HEK293 (cell line): ENCODE measurements around the gene HRH2.

ENCODE experiments used
- CTCF ChIA-PET: fragments of 350-600 bp; formaldehyde crosslinking; extraction: SDS; loops from one replicate; lab custom pipeline; 2021; ENCODE audit warnings: antibody characterized with exemption; lab: Yijun Ruan, JAX
- POLR2A ChIA-PET: fragments of 300-600 bp; formaldehyde crosslinking; extraction: SDS; loops from one replicate; lab custom pipeline; 2020; ENCODE audit warnings: antibody characterized with exemption, inconsistent platforms; lab: Yijun Ruan, JAX
- H3K27ac ChIP-seq: fragments of 200-500 bp; sonication (Bioruptor generic); 2 replicates; pipeline ENCODE4 v1.5.1; 2014; ENCODE audit warnings: low read depth, low read length, control low read depth, inconsistent platforms; ENCODE audit errors: extremely low read depth
- H3K36me3 ChIP-seq, 2 experiments: fragments of 200-500 bp in 1 of 2; sonication (Bioruptor generic) in 1 of 2; 1 replicate in 1 of 2; 2 replicates in 1 of 2; pipeline ENCODE4 v1.5.1; 2014 to 2017; ENCODE audit warnings: inconsistent platforms in 2 of 2, low read length in 2 of 2; ENCODE audit not compliant: control insufficient read depth in 2 of 2, insufficient read depth in 1 of 2
- H3K4me1 ChIP-seq: fragments of 200-500 bp; sonication (Bioruptor generic); 2 replicates; pipeline ENCODE4 v1.5.1; 2014; ENCODE audit warnings: mild to moderate bottlenecking, low read length, inconsistent platforms; ENCODE audit not compliant: control insufficient read depth, insufficient read depth
- H3K4me3 ChIP-seq: 2 replicates; pipeline ENCODE4 v1.5.1; 2011; ENCODE audit warnings: low read depth, mild to moderate bottlenecking, control low read depth, low read length, moderate library complexity
- H3K9me3 ChIP-seq: fragments of 200-500 bp; sonication (Bioruptor generic); 2 replicates; pipeline ENCODE4 v1.5.1; 2014; ENCODE audit warnings: low read depth, low read length, inconsistent platforms; ENCODE audit not compliant: control insufficient read depth, insufficient read depth
- ZNF140 ChIP-seq: fragments of 450-650 bp; formaldehyde crosslinking; IDR thresholded peaks from 2 replicates; pipeline ENCODE4 v1.5.1; 2016; ENCODE audit warnings: missing biosample characterization, missing genetic modification characterization
- ZNF350 ChIP-seq: fragments of 450-650 bp; formaldehyde crosslinking; IDR thresholded peaks from 2 replicates; pipeline ENCODE4 v1.5.0; 2017; ENCODE audit warnings: missing biosample characterization, mild to moderate bottlenecking, missing genetic modification characterization
- ZNF366 ChIP-seq: fragments of 450-650 bp; formaldehyde crosslinking; conservative IDR thresholded peaks from 2 replicates; pipeline ENCODE4 v1.5.1; 2016; ENCODE audit warnings: missing biosample characterization, missing genetic modification characterization
- ZNF423 ChIP-seq: fragments of 450-650 bp; formaldehyde crosslinking; IDR thresholded peaks from 2 replicates; pipeline ENCODE4 v1.5.1; 2016; ENCODE audit warnings: missing biosample characterization, missing genetic modification characterization
- ZNF521 ChIP-seq: fragments of 450-650 bp; formaldehyde crosslinking; IDR thresholded peaks from 2 replicates; pipeline ENCODE4 v1.5.1; 2017; ENCODE audit warnings: missing biosample characterization, mild to moderate bottlenecking, missing genetic modification characterization
- ZNF585B ChIP-seq: fragments of 450-650 bp; formaldehyde crosslinking; IDR thresholded peaks from 2 replicates; pipeline ENCODE4 v1.5.1; 2016; ENCODE audit warnings: missing biosample characterization, missing genetic modification characterization
- ZNF692 ChIP-seq: fragments of 450-650 bp; formaldehyde crosslinking; IDR thresholded peaks from 2 replicates; pipeline ENCODE4 v1.5.1; 2016; ENCODE audit warnings: missing biosample characterization, missing genetic modification characterization
- ZNF768 ChIP-seq: fragments of 450-650 bp; formaldehyde crosslinking; IDR thresholded peaks from 2 replicates; pipeline ENCODE4 v1.5.1; 2018; ENCODE audit warnings: missing biosample characterization, mild to moderate bottlenecking, missing genetic modification characterization
- ZNF777 ChIP-seq: fragments of 450-650 bp; formaldehyde crosslinking; IDR thresholded peaks from 2 replicates; pipeline ENCODE4 v1.5.1; 2017; ENCODE audit warnings: missing biosample characterization, missing genetic modification characterization, borderline replicate concordance
- TF ChIP-seq, protein P1 (sequence below): fragments of 450-650 bp; formaldehyde crosslinking; IDR thresholded peaks from 2 replicates; pipeline ENCODE4 v1.5.1; 2016; ENCODE audit warnings: missing biosample characterization, missing genetic modification characterization
- TF ChIP-seq, protein P2 (sequence below): fragments of 450-650 bp; formaldehyde crosslinking; IDR thresholded peaks from 2 replicates; pipeline ENCODE4 v1.5.1; 2016; ENCODE audit warnings: missing biosample characterization, missing genetic modification characterization
- TF ChIP-seq, protein P3 (sequence below): fragments of 450-650 bp; formaldehyde crosslinking; IDR thresholded peaks from 2 replicates; pipeline ENCODE4 v1.5.1; 2016; ENCODE audit warnings: missing biosample characterization, missing genetic modification characterization
- TF ChIP-seq, protein P4 (sequence below): fragments of 450-650 bp; formaldehyde crosslinking; IDR thresholded peaks from 2 replicates; pipeline ENCODE4; 2016; ENCODE audit warnings: missing biosample characterization, missing genetic modification characterization

The HRH2 gene

GRCh38 chr5:175684931-175685330 is 27.1 kb downstream of the HRH2 start:
- no peak overlapping the region for H3K27ac ChIP-seq
- H3K4me3 ChIP-seq = no peak overlapping the region
- TF ChIP-seq ZNF366 (tag by site-specific recombination) = no peak
- no peak for TF ChIP-seq ZNF423 (tag by site-specific recombination)
- TF ChIP-seq, protein P1, sequence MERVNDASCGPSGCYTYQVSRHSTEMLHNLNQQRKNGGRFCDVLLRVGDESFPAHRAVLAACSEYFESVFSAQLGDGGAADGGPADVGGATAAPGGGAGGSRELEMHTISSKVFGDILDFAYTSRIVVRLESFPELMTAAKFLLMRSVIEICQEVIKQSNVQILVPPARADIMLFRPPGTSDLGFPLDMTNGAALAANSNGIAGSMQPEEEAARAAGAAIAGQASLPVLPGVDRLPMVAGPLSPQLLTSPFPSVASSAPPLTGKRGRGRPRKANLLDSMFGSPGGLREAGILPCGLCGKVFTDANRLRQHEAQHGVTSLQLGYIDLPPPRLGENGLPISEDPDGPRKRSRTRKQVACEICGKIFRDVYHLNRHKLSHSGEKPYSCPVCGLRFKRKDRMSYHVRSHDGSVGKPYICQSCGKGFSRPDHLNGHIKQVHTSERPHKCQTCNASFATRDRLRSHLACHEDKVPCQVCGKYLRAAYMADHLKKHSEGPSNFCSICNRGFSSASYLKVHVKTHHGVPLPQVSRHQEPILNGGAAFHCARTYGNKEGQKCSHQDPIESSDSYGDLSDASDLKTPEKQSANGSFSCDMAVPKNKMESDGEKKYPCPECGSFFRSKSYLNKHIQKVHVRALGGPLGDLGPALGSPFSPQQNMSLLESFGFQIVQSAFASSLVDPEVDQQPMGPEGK (tag by site-specific recombination) = no peak
- TF ChIP-seq, protein P2, sequence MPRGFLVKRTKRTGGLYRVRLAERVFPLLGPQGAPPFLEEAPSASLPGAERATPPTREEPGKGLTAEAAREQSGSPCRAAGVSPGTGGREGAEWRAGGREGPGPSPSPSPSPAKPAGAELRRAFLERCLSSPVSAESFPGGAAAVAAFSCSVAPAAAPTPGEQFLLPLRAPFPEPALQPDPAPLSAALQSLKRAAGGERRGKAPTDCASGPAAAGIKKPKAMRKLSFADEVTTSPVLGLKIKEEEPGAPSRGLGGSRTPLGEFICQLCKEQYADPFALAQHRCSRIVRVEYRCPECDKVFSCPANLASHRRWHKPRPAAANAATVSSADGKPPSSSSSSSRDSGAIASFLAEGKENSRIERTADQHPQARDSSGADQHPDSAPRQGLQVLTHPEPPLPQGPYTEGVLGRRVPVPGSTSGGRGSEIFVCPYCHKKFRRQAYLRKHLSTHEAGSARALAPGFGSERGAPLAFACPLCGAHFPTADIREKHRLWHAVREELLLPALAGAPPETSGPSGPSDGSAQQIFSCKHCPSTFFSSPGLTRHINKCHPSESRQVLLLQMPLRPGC (tag by site-specific recombination) = no peak
- no peak for TF ChIP-seq ZNF585B (tag by site-specific recombination)
- no peak for TF ChIP-seq ZNF777 (tag by site-specific recombination)
- TF ChIP-seq, protein P3, sequence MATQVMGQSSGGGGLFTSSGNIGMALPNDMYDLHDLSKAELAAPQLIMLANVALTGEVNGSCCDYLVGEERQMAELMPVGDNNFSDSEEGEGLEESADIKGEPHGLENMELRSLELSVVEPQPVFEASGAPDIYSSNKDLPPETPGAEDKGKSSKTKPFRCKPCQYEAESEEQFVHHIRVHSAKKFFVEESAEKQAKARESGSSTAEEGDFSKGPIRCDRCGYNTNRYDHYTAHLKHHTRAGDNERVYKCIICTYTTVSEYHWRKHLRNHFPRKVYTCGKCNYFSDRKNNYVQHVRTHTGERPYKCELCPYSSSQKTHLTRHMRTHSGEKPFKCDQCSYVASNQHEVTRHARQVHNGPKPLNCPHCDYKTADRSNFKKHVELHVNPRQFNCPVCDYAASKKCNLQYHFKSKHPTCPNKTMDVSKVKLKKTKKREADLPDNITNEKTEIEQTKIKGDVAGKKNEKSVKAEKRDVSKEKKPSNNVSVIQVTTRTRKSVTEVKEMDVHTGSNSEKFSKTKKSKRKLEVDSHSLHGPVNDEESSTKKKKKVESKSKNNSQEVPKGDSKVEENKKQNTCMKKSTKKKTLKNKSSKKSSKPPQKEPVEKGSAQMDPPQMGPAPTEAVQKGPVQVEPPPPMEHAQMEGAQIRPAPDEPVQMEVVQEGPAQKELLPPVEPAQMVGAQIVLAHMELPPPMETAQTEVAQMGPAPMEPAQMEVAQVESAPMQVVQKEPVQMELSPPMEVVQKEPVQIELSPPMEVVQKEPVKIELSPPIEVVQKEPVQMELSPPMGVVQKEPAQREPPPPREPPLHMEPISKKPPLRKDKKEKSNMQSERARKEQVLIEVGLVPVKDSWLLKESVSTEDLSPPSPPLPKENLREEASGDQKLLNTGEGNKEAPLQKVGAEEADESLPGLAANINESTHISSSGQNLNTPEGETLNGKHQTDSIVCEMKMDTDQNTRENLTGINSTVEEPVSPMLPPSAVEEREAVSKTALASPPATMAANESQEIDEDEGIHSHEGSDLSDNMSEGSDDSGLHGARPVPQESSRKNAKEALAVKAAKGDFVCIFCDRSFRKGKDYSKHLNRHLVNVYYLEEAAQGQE (tag by site-specific recombination) = no peak
- TF ChIP-seq ZNF692 (tag by site-specific recombination) = no peak
- no peak for TF ChIP-seq ZNF768 (tag by site-specific recombination)
- TF ChIP-seq, all 188 proteins: peak for 0
- POLR2A ChIA-PET = no interaction called here
- Histone ChIP-seq H3K9me3 (no peaks in the 10 kb centered on the region), H3K36me3 (no peaks in the 10 kb centered on the region), H3K4me1 (no peaks in the 10 kb centered on the region)
- CTCF ChIA-PET = interaction anchor here (0.6 to 1.1 kb wide), 3 partner anchors 11 to 671 kb away, joined by 3 to 5 read pairs (median 4); no protein-coding TSS in a partner anchor

- H3K4me3 ChIP-seq = no peak overlapping the region
- H3K36me3 ChIP-seq = no peaks in the 10 kb centered on the region
- no peaks in the 10 kb centered on the region for H3K4me1 ChIP-seq
- no peak overlapping the region for H3K27ac ChIP-seq
- POLR2A ChIA-PET = no interaction called here
- no peaks in the 10 kb centered on the region for H3K9me3 ChIP-seq
- TF ChIP-seq, protein P4, sequence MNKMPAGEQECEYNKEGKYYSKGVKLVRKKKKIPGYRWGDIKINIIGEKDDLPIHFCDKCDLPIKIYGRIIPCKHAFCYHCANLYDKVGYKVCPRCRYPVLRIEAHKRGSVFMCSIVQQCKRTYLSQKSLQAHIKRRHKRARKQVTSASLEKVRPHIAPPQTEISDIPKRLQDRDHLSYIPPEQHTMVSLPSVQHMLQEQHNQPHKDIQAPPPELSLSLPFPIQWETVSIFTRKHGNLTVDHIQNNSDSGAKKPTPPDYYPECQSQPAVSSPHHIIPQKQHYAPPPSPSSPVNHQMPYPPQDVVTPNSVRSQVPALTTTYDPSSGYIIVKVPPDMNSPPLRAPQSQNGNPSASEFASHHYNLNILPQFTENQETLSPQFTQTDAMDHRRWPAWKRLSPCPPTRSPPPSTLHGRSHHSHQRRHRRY (tag by site-specific recombination) = no peak
- no peak for TF ChIP-seq ZNF350
- TF ChIP-seq ZNF521 = no peak
- TF ChIP-seq ZNF140 (tag by site-specific recombination) = no peak
- CTCF ChIA-PET = interaction anchor here (0.8 kb wide), 1 partner anchor 13 kb away, joined by 4 read pairs; no protein-coding TSS in a partner anchor
Observed at GRCh38 chr5:175685701-175686350, 28.0 kb downstream of the HRH2 start.
